Measurements from ENCODE around the gene SBK3. TPM values are rescaled to one million over a fixed set of nuclear protein-coding genes. Genes with fewer than 3 reads are reported as not detected.

SBK3 gene
- total and polyA plus RNA-seq, 10 of the 15 experiments (the other 5 are each of a cell fraction or from before 2014, with no cell fraction given) = not detected

DNA sequence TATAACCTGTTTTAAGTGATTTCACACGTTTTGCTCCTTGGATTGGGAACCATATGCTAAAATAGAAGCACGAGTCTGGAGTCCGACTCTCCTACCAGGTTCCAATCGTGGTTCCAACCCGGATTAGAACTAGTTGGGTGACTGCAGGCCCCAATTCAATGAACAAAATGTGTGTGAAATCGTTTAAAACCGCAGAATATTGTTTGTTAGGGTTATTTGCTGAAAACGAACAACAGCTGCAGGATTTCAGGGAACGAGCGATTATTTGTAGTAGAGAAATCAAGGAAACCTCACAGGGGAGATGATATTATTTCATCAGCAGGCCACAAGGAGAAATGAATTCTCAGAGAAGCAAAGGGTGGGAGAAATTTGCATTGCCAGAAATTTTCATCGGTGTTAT, 40.4 kb downstream of the SBK3 start:
- ATAC-seq (no peak), FAIRE-seq (no peak), DNase-seq (ENCODE audit: low read depth, low spot score) (no peak)
- WGBS (ENCODE audit: insufficient coverage, insufficient replicate concordance, low lambda C conversion rate, missing lambda C conversion rate) = 48% methylated on average over 11 of the region's 11 CpGs
- ChIA-PET RAD21 (ENCODE audit: unreplicated experiment) (interaction anchor here (1.5 to 1.7 kb wide), 4 partner anchors 28 to 387 kb away, joined by 6 to 21 read pairs (median 7); partner anchors contain the start of genes PPP1R12C, ZNF628 and ZNF784), SMC1A (ENCODE audit: uncharacterized antibody, unreplicated experiment) (interaction anchor here (0.7 to 2.4 kb wide), 6 partner anchors 9 to 121 kb away, joined by 3 to 19 read pairs (median 5); partner anchors contain the start of gene ZNF628), CTCF (interaction anchor here (0.7 to 3.7 kb wide), 20 partner anchors 10 to 364 kb away, joined by 3 to 88 read pairs (median 16); partner anchors contain the start of genes ISOC2, NAT14, SSC5D and ZNF628), POLR2A (no interaction called here)
- Histone ChIP-seq H3K9ac (ENCODE audit: control insufficient read depth, insufficient read depth, low read length) (no peak overlapping the region), H3K27me3 (replicated peaks in 1 of 2; ENCODE audit: control insufficient read depth in 2 of 2, insufficient read depth in 2 of 2, low read length in 1 of 2) (no peaks in the 10 kb centered on the region), H3K4me2 (ENCODE audit: control insufficient read depth, insufficient read depth) (no peak overlapping the region), H4K20me1 (ENCODE audit: control insufficient read depth, insufficient read depth) (no peaks in the 10 kb centered on the region), H3K4me3 (no peak overlapping the region), H3K36me3 (ENCODE audit: control insufficient read depth in 2 of 2, insufficient read depth in 2 of 2, low read length in 1 of 2) (no peaks in the 10 kb centered on the region), H3K79me2 (ENCODE audit: control insufficient read depth, insufficient read depth, low read length) (no peaks in the 10 kb centered on the region), H3K4me1 (ENCODE audit: control insufficient read depth, insufficient read depth, low read length) (peaks cover 5% of the 10 kb centered on the region), H2AFZ (ENCODE audit: control insufficient read depth, low read depth, low read length) (no peak overlapping the region), H3K9me3 (replicated peaks; ENCODE audit: control insufficient read depth, insufficient read depth, low read length) (no peaks in the 10 kb centered on the region), H3K27ac (ENCODE audit: control insufficient read depth, insufficient read depth) (no peak overlapping the region)
- in situ Hi-C loops (cut with MboI) = no loop called here
- no TSS peak for BruUV-seq (replicated peaks)
- TF ChIP-seq CREM (IDR thresholded peaks at IDR 0.05; ENCODE audit: low read depth) = no peak
- no peak for TF ChIP-seq ELK1 (IDR thresholded peaks at IDR 0.05; ENCODE audit: low read depth, low read length)
- no peak for TF ChIP-seq IKZF2 (IDR thresholded peaks at IDR 0.05)
- TF ChIP-seq SMARCA5 (IDR thresholded peaks at IDR 0.05) = no peak
- no peak for TF ChIP-seq CHD1 (IDR thresholded peaks at IDR 0.05; ENCODE audit: low read depth, low read length)
- no peak for TF ChIP-seq SKIL (IDR thresholded peaks at IDR 0.05; ENCODE audit: low read depth, poor library complexity, severe bottlenecking)
- no peak for TF ChIP-seq DPF2 (IDR thresholded peaks at IDR 0.05)
- TF ChIP-seq POLR2AphosphoS5 (IDR thresholded peaks at IDR 0.05; ENCODE audit: low read length) = no peak
- no peak for TF ChIP-seq POLR2A (IDR thresholded peaks at IDR 0.05; ENCODE audit: low read depth, low read length)
- TF ChIP-seq, protein P1, sequence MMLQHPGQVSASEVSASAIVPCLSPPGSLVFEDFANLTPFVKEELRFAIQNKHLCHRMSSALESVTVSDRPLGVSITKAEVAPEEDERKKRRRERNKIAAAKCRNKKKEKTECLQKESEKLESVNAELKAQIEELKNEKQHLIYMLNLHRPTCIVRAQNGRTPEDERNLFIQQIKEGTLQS (IDR thresholded peaks at IDR 0.05; ENCODE audit: borderline replicate concordance, extremely low read depth, low read depth, low read length) = no peak
- intact Hi-C loops (cut with micrococcal nuclease; ENCODE audit: unreplicated experiment) = loop anchor here (1.0 kb wide), 1 partner anchor 37 kb away; no protein-coding TSS in a partner anchor
